GM21528 (cell line): Measurements from ENCODE around the gene MDFIC.

ENCODE experiments used
- ATAC-seq: cut with Tn5 transposase; IDR thresholded peaks from one replicate; pipeline ENCODE4 v1.9.1; 2021; ENCODE audit warnings: mild to moderate bottlenecking, moderate library complexity; ENCODE audit not compliant: unreplicated experiment, low FRiP score

MDFIC gene

DNA sequence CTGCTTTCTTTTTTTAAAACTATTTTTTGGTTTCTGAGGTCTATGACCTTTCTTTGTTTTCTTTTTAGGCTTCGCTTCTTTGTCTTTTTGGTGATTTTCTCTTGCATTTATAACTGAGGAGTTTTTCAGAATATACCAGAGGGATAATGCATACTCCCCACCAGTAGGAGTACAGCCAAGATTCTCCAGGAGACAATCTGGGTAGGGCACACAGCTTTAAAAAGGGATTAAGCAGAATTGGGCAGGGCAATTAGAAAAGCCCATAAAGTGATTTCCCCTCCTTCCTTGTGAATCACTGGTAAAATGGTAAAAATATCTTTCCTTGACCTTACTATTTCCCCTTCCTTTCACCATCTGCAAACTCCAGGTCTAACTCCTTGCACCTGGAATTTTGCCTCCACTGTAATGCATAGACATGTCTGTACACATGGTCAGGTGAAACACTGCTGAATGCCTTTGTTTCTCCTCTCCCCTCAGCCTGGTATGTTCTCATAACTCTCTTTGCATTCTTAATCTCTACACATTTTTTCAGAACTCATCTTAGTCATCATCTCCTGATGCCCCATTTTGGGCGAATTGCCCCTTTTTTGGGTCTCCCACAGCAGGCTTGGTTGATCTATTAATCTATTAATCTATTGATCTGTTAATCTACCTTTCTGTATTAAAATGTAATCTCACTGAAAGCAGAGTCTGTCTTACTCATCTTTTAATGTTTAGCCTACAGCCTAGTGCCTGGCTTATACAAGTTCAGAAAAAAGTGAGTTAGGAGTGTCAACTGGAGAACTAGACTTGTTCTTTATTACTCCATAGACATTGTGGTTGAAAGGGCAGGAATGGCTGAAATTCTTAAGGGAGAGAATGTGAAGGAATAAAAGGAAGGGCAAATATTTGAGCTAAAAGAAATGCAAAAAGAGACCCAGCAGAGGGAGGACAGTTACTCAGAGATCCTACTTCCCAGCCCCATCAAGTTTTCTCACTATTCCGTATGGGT lies 64.6 kb downstream of the MDFIC start:
- no peak for ATAC-seq

DNA sequence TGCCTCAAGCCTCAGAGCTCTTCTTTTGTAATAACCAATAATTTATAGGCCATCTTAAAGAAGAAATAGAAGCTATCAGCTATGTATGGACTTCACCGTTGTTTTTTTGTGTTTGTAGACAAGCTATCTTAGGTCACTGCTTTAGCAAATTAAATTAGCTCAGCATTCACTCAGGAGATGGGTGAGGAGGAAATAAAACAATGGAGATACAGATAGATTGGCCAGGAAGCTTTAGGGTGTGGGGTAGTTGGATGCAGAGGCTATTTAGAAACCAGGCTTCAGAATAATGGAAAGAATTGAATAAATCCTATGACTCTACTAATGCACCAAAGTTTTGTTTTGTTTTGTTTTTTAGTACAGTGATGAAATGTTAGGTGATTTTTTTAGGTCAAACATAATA lies 66.1 kb downstream of the MDFIC start:
- no peak for ATAC-seq

DNA sequence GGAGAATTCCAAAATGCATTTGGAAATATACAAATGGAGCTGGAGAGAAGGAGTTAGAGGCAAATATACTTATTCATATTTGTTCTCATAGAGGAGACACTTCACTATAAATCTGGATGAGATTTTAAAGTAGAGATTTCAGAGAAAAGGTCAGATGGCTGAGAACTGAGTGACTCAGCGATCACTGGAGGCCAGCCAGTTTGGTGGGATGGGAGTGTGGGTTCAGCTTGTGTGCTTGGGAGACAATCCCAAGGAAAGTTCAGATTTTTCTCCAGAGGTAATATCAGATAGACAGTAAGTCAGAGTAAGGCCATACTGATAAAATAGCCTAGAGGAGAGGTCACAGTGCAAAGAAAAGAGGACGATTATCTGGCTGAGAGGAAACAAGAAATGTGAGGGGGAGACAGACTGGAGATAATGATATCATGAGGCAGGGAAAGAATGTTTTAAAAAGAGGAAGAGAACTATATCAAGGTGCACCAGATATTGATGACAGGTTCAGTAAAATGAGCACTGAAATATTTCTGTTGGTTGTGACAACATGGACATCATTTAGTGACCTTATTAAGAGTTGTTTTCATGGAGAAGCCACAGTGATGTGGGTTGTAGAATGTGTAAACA lies 67.0 kb downstream of the MDFIC start:
- no peak for ATAC-seq

DNA sequence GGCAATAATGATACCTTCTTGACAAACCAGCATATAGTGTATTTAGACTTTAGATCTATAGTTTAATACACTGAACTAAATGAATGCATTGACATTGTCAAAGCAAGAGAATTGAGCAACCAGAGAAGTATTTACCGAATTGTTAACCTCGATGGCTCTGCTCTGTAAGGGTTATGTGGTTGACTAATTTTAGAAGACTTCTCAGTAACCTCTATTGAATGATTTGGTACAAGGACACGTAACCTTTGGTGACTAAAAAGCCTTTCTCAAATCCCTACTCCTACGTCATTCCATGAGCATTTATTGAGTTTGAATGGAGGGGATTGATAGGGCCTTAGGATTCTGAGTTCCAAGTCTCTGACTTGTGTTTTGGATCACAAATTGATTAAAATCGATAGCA lies 67.6 kb downstream of the MDFIC start:
- ATAC-seq, result no peak

DNA sequence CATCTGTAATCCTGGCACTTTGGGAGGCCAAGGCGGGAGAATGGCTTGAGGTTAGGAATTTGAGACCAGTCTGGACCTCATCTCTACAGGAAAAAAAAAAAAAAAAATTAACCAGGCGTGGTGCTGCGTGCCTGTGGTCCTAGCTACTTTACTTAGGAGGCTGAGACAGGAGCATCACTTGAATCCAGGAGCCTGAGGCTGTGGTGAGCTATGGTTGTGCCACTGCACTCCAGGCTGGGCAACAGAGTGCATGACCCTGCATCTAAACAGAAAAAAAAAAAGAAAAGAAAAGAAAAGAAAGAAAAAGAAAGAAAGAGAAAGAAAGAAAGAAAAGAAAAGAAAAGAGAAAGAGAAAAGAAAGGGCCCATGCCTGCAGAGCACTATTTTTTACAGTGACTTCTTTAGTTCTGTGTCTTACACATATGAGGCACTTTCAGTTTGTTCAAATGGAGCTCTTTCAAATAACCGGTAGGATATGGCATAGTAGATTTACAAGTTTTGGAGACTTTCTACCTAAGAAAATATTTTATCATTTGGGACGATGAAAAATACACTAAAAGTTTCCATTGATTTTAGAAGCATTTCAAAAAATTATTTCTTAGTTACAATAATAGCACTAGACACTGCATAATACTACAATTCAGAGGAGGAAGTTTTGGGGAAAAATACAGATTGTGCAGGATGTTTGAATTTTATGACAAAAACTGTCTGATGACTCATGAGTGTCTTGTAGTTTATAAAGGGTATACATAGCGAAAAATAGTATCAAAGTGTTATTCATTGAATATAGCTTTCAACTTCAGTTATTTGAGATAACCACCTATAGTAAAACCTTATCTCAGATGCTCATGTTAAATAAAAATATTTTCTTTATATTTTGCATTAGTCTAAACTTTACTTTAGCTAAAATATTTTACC lies 75.9 kb downstream of the MDFIC start:
- ATAC-seq, result no peak

DNA sequence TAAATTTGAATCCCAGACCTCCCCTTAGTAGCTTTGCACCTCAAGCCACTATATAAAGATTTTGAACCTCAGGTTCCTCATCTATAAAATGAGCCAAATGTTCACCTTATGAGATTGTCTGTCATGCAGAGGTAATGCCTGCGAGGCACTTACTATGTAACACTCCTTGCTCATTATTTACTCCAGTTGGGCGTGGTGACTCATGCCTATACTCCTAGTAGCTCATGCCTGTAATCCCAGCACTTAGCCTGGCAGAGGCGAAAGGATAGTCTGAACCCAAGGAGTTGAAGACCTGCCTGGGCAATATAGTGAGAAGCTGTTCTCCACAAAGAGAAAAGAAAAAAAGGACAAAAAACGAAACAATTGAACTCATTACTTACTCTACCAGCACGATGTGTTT lies 82.2 kb downstream of the MDFIC start:
- no peak for ATAC-seq

DNA sequence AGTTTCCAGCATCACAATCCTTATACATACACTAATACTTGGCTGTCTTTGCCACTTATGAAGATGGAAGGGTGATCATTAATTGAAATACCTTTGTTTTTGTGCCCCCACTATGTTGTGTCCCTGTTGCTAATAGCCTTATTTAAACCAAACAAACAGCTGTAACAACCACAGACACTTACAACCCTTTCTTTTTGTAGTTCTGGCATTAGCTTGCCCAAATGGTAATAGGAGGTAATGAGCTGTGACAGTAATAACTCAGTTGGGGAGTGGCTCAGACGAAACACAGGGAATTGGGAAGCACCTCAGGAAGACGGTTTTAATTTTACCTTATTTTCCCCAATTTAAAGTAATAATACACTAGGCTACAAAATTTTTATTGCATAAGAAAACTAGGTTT lies 83.4 kb downstream of the MDFIC start:
- no peak for ATAC-seq

DNA sequence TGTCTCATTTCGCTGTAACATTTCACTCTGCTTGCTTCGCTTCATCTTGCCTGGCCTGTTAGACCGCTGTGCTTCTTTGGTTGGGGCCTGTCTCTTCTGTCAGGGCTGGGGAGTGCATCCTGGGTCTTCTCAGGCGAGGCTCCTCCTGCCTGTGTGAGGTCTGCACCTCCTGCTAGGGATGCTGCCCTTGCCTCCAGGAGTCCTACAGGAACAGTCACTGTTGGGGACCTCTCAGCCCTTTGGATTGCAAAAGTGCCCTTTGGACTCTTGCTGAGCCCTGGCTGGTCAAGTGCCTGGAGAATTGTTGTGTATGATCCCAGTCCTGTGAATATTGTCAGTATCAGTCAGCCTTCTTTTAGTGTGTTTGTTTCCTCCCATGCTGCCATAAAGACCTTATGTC lies 84.1 kb downstream of the MDFIC start:
- ATAC-seq, result no peak

DNA sequence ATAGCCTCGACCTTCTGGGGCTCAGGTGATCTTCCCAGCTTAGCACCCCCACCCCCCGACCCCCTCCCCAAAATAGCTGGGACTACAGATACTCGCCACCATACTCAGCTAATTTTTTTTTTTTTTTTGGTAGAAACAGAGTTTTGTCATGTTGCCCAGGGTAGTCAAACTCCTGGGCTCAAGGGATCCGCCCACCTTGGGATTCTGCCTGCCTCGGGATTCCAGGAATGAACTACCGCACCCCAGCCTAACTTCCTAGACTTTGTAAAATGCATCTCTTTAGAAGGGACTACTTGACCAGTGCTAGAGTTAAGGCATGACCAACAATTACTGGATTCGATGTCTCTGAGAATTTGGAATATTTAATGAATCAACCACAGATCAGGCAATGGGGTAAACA lies 85.9 kb downstream of the MDFIC start:
- no peak for ATAC-seq

DNA sequence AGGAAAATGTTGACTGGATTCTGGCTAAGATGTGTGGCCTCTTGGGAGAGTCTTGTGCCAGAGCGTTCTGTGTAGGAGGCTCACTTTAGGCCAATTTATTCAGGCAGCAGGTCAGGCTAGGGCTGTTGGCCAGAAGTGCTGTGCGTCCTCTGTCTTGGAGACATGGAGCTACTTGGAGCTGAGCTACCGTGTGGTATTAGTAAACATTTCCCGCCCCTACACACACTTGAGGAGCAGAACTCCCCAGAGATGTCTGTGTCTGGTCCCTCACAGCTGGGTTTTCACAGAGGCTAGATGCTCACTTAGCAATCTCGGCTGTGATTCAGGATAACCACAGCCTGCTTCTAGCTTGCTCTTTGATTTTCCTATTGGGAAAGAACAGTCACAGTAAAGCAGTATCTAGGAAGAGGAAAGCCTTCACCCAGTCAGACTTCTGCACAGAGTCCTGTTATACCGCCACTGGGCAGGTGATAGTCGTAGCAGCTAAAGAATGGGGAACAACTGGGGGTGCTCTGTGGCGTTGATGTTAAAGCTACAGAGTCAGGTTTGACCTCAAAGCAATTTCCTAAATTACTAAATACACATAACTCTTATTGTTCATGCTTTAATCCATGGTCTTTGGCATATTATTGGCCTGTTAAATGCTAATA lies 86.7 kb downstream of the MDFIC start:
- ATAC-seq, result peak; percentile 52

DNA sequence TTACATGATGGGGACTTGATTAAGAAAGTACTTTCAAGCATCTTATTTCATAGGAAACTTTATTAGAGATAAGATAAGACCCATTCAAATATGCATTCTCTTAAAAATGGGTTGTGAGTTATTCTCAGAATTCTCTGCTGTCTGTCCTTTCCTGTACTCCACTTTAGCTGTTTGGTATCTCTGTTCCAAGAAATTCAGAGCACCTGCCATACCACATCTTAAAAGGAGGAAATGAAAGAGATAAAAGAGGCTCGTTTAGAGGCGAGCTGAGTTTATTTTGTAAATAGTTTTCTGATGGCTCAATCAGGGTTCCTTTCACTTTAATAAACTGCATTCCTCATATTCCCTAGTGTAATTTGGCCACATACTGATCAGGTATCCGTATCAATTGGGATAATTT lies 87.2 kb downstream of the MDFIC start:
- ATAC-seq, result peak; percentile 80

DNA sequence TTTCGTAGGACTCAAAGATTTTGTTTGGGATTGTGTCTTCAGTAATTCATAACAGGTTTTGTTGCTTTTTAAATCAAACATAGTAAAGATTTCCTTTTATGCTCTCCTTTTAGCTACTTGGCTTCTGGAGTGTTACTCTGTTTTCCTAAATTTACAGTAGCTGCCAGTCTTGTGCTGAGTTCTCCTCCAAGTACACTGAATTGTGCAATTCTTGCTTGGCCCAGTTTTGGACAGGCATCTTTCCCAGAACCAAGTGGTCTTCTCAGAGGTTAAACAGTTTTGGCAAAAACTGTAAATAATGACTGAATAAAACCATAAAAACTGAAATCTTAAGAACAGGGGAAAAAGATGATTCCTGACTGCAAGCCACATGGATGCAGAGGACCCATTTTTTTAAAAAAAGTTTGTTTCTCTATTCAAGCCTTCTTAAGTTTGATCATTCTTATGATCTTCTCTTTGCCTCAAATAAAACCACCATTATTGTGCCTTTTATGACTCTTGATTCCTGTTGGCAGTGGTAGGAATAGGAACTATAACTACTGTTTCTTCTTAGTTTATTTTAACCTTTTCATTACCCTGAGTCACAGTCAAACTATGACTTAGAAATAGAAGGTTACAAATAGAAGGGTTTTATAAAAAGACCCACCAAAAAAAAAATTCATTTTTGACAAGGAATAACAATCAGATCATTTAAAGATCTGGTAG lies 88.0 kb downstream of the MDFIC start:
- ATAC-seq, result no peak

DNA sequence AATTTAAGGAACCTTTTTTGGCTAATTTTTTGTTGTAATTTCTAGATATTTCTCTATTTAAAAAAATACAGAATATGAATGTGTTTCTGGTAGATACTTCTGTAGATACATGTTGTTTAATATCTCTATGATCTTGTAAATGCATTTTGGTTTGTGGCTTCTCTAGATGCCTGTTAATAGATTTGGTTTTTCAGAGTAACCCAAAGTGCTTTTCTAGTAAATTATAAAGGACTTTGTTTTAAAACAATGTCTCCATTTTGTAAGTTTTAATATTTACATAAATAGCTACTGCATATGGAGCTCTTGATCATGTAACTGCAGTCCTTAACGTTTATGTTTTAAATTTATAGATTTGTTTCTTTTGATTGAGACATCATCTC lies 88.5 kb downstream of the MDFIC start:
- no peak for ATAC-seq

DNA sequence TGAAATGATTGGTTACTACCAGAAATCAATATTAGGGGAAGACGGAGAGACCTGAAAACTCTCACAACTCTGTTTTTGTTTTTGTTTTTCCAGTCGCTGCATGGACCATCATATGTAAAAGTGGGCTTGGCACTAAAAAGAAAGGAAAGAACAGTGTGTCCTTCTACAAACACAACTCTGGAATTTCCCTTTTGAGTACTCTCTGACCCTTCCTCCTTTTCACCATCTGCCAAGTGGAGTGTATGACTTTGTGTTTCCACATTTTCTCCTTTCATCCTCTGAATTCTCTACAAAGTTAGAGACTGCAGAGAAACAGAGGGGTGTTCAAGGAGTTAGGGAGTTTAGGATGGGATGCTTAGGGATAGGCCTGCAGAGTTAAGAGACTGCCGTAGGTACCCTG lies 92.0 kb downstream of the MDFIC start:
- no peak for ATAC-seq

DNA sequence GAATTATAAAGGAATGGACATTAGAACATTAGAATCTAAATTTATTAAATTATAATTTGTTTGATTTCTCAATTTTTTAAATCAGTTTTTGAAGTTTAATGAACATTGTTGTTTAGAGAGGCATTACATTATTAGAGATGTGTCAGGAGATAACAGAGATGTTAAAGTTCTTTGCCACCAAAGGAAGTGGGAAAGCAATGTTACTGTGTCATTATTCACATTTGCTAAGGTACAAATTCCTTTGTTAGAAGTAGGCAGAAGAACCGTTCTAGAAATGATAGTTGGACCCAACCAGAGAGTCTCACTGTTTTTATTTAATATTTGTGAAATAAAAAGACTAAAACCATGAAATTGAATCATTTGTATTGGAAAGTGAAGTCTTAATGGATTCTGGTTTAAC lies 92.9 kb downstream of the MDFIC start:
- ATAC-seq, result no peak

DNA sequence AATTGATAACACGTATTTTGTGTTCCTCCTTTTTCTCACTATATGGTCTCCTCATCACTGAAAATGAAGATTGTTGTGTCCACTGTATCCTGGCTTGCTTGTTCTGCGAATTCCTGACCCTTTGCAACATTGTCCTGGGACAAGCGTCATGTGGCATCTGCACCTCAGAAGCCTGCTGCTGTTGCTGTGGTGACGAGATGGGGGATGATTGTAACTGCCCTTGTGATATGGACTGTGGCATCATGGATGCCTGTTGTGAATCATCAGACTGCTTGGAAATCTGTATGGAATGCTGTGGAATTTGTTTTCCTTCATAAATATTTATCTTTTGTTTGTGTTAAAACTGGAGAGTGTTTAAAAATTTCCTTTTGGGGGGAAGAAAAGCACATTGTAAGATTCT lies 93.7 kb downstream of the MDFIC start:
- no peak for ATAC-seq

DNA sequence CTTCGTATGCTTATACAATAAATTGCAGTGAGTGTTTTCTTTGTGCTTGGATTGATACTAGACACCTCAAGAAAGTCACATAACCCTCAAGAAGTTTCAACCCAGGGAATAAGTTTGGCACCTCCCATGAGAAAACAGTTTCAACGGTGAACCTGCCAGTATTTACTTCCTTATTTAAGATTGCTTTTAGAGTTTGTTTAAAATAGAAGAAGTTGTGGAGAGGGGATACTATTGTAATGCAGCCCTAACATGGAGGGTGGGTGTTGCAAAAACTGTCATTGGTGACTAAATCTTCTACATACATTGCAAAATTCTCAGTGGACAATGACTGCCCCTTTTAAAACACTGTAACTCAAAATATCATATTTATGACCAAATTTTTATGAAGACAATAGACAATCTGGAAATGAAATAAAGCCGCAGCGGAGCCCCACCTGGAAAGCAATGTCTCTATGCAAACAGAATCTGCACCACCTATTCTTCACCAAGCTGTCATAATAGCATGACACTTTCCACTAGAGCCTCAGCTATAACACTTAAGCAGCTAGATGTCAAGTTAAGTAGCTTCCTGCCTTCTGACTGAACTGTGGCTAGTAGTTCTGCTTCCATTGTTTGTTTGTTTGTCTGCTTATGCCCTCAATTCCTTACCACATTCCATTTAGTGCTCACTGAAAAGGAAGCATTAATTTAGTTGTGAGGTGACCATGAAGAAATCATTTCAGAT lies 98.2 kb downstream of the MDFIC start:
- ATAC-seq, result no peak

DNA sequence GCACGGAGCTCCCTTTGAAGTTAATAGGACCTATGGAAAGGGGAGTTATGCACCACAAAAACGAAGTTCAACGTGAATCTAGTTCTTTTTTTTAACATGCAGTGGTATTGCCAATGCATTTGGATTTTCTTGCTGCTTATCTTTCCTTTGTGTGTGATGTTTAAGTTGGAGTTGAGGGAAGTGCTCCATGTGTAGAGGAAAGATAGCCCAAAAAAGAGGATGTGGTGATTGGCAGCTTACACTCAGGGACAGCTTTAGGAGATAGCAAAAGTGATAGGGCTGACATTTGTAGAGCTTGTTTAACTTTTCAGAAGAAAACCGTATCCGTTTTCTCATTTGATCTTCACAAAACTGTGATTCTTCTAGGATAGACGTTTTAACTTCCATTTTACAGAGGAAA lies 101.3 kb downstream of the MDFIC start:
- no peak for ATAC-seq

DNA sequence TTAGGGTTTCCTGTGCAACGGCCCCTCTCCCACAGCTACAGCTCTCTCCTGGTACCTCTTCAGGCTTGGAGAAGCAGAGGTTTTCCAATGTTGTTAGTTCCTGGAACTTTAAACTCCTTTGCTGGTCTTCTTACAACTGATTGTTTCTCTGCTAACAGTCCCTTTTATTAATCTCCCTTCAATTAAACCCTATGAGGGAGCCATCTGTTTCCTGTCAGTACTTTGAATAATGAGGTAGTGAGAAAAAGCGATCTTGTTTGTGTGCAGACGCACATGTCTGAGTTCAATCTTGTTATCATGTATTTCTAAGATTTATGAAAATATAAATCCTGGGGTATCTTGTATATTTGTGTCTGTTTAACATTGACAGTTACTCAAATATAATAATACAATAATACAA lies 102.4 kb downstream of the MDFIC start:
- no peak for ATAC-seq
